Upper lobe of left lung (tissue), 4 donors: ENCODE data around the gene PPP6C.

Source experiments
- EP300 ChIP-seq, 4 donors: sonication (generic); formaldehyde crosslinking; IDR thresholded peaks; one replicate each; pipeline ENCODE4 v1.5.1; 2017; ENCODE audit warnings: antibody characterized with exemption in 4 of 4, control low read depth in 2 of 4
- POLR2A ChIP-seq, 4 donors: fragments of 450-650 bp; IDR thresholded peaks; one replicate each; pipeline ENCODE4 v1.5.1; 2016 to 2017; ENCODE audit warnings: antibody characterized with exemption in 4 of 4, mild to moderate bottlenecking in 2 of 4
- POLR2AphosphoS5 ChIP-seq, 2 donors: sonication (generic); formaldehyde crosslinking; IDR thresholded peaks; one replicate each; pipeline ENCODE4 v1.5.1; 2017; ENCODE audit warnings: antibody characterized with exemption in 2 of 2
- TF ChIP-seq, protein P1 (sequence below), 6 experiments: fragments of 450-650 bp in 4 of 6; fragments of 200-600 bp in 2 of 6; sonication (generic) in 2 of 6; IDR thresholded peaks; one replicate each; pipeline ENCODE4 v1.5.1; 2016 to 2019; ENCODE audit warnings: antibody characterized with exemption in 6 of 6

DNA sequence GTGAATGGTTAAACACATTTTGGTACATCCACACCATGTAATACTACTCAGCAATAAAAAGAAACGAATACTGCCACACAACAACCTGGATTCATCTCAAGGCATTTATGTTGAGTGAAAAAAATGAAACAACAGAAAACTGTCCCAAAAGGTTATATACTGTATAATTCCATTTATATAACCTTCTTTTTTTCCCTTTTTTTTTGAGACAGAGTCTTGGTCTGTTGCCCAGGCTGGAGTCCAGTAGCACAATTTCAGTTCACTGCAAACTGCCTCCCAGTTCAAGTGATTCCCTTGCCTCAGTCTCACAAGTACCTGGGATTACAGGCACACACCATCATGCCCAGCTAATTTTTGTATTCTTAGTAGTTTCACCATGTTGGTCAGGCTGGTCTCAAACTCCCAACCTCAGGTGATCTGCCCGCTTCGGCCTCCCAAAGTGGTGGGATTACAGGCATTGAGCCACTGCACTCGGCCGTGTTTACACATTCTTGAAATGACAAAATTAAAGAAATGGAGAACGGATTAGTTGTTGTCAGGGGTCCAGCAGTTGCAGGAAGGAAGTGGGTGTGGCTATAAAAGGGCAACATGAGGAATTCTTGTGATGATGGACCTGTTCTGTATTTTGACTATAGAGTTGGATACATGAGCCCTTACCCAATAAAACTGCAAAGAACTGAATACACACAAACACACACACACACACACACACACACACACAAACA, 17.4 kb downstream of the PPP6C start:
- TF ChIP-seq, protein P1, sequence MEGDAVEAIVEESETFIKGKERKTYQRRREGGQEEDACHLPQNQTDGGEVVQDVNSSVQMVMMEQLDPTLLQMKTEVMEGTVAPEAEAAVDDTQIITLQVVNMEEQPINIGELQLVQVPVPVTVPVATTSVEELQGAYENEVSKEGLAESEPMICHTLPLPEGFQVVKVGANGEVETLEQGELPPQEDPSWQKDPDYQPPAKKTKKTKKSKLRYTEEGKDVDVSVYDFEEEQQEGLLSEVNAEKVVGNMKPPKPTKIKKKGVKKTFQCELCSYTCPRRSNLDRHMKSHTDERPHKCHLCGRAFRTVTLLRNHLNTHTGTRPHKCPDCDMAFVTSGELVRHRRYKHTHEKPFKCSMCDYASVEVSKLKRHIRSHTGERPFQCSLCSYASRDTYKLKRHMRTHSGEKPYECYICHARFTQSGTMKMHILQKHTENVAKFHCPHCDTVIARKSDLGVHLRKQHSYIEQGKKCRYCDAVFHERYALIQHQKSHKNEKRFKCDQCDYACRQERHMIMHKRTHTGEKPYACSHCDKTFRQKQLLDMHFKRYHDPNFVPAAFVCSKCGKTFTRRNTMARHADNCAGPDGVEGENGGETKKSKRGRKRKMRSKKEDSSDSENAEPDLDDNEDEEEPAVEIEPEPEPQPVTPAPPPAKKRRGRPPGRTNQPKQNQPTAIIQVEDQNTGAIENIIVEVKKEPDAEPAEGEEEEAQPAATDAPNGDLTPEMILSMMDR (IDR thresholded peaks at IDR 0.05): no peak
- TF ChIP-seq POLR2A (IDR thresholded peaks at IDR 0.05) (no peak), POLR2AphosphoS5 (IDR thresholded peaks at IDR 0.05) (no peak), EP300 (IDR thresholded peaks at IDR 0.05) (no peak)
